IMR-90 (cell line): ENCODE measurements around the gene ZFAND5. TPM values are rescaled to one million over a fixed set of nuclear protein-coding genes. Genes with fewer than 3 reads are reported as not detected.

ENCODE experiments used
- ATAC-seq: fragments of 200-7000 bp; cut with Tn5 transposase; 2 replicates; pipeline ENCODE4 v1.9.1; 2020; ENCODE audit warnings: low read depth, mild to moderate bottlenecking, moderate library complexity
- BruUV-seq: library from RNA; stranded (reverse); fragments of 400-500 nt; replicated peaks from 2 replicates; lab custom pipeline; 2021; lab: Mats Ljungman, UMichigan
- CTCF ChIA-PET: fragments of 300-600 bp; formaldehyde crosslinking; extraction: SDS; loops from one replicate; lab custom pipeline; 2021; ENCODE audit warnings: antibody characterized with exemption; lab: Yijun Ruan, JAX
- POLR2A ChIA-PET: fragments of 300-600 bp; sonication (Branson Sonifier 250); formaldehyde crosslinking; loops from one replicate; lab custom pipeline; 2022; ENCODE audit warnings: antibody characterized with exemption; ENCODE audit not compliant: unreplicated experiment; lab: Charles Lee
- DNase-seq: peaks from one replicate; pipeline ENCODE4 v3.0.0; 2013
- H2AFZ ChIP-seq: replicated peaks from 2 replicates; pipeline ENCODE3; 2013; ENCODE audit warnings: low read length, mild to moderate bottlenecking; ENCODE audit not compliant: poor library complexity
- H2AK5ac ChIP-seq: 2 replicates; pipeline ENCODE4 v1.6.1; 2013; ENCODE audit warnings: low read depth, low read length, inconsistent platforms
- H2AK9ac ChIP-seq: replicated peaks from 2 replicates; pipeline ENCODE3; 2013; ENCODE audit warnings: mild to moderate bottlenecking, low read depth, low read length, moderate library complexity; ENCODE audit not compliant: poor library complexity
- H2BK120ac ChIP-seq: 2 replicates; pipeline ENCODE4 v1.6.1; 2013; ENCODE audit warnings: low read depth, low read length, inconsistent platforms
- H2BK15ac ChIP-seq: 3 replicates; pipeline ENCODE4 v1.6.1; 2013; ENCODE audit warnings: low read depth, low read length, inconsistent platforms
- H2BK20ac ChIP-seq: 2 replicates; pipeline ENCODE4 v1.6.1; 2013; ENCODE audit warnings: low read depth, mild to moderate bottlenecking, inconsistent platforms, low read length, moderate library complexity
- H2BK5ac ChIP-seq: 2 replicates; pipeline ENCODE4 v1.6.1; 2013; ENCODE audit warnings: mild to moderate bottlenecking, low read depth, low read length, inconsistent platforms; ENCODE audit not compliant: poor library complexity, severe bottlenecking
- H3K14ac ChIP-seq: replicated peaks from 2 replicates; pipeline ENCODE4 v1.6.1; 2013; ENCODE audit warnings: low read depth, low read length, inconsistent platforms
- H3K18ac ChIP-seq: 2 replicates; pipeline ENCODE4 v1.6.1; 2013; ENCODE audit warnings: low read depth, low read length, control low read depth
- H3K23ac ChIP-seq: 2 replicates; pipeline ENCODE4 v1.6.1; 2013; ENCODE audit warnings: low read depth, low read length, inconsistent platforms
- H3K27ac ChIP-seq: 2 replicates; pipeline ENCODE4 v1.5.1; 2013; ENCODE audit warnings: mild to moderate bottlenecking, control low read depth, low read length; ENCODE audit not compliant: insufficient read depth
- H3K27me3 ChIP-seq: 2 replicates; pipeline ENCODE4 v1.6.1; 2013; ENCODE audit warnings: low read length; ENCODE audit not compliant: control insufficient read depth, insufficient read depth
- H3K36me3 ChIP-seq: 2 replicates; pipeline ENCODE4 v1.6.1; 2013; ENCODE audit warnings: low read length, mixed read lengths; ENCODE audit not compliant: control insufficient read depth, insufficient read depth
- H3K4ac ChIP-seq: 2 replicates; pipeline ENCODE4 v1.6.1; 2013; ENCODE audit warnings: low read depth, low read length, inconsistent platforms
- H3K4me1 ChIP-seq: 2 replicates; pipeline ENCODE4 v1.6.1; 2013; ENCODE audit warnings: low read length, mixed read lengths; ENCODE audit not compliant: control insufficient read depth, insufficient read depth
- H3K4me2 ChIP-seq: 2 replicates; pipeline ENCODE4 v1.6.1; 2013; ENCODE audit warnings: low read depth, mild to moderate bottlenecking, control low read depth, low read length, moderate library complexity
- H3K4me3 ChIP-seq: 2 replicates; pipeline ENCODE4 v1.5.1; 2013; ENCODE audit warnings: low read depth, mild to moderate bottlenecking, control low read depth, low read length, moderate library complexity; ENCODE audit not compliant: insufficient read depth
- H3K56ac ChIP-seq: 2 replicates; pipeline ENCODE4 v1.6.1; 2013; ENCODE audit warnings: low read length, inconsistent platforms; ENCODE audit not compliant: insufficient read depth; ENCODE audit errors: extremely low read depth
- H3K79me1 ChIP-seq, 2 experiments: 2 replicates each; pipeline ENCODE4 v1.6.1; 2013; ENCODE audit warnings: low read length in 2 of 2, inconsistent platforms in 1 of 2, low read depth in 1 of 2
- H3K9ac ChIP-seq: 2 replicates; pipeline ENCODE4 v1.6.1; 2013; ENCODE audit warnings: low read depth, low read length, control low read depth
- H3K9me1 ChIP-seq: 2 replicates; pipeline ENCODE4 v1.6.1; 2013; ENCODE audit warnings: low read length, inconsistent platforms; ENCODE audit not compliant: insufficient read depth
- H3K9me3 ChIP-seq: 2 replicates; pipeline ENCODE4 v1.6.1; 2013; ENCODE audit warnings: low read length; ENCODE audit not compliant: control insufficient read depth, insufficient read depth
- H4K20me1 ChIP-seq: 2 replicates; pipeline ENCODE4 v1.6.1; 2013; ENCODE audit warnings: low read length, inconsistent platforms; ENCODE audit not compliant: insufficient read depth
- H4K5ac ChIP-seq: 2 replicates; pipeline ENCODE4 v1.6.1; 2013; ENCODE audit warnings: mild to moderate bottlenecking, low read depth, low read length, control low read depth
- H4K8ac ChIP-seq, 2 experiments: 2 replicates each; pipeline ENCODE4 v1.6.1; 2013; ENCODE audit warnings: low read depth in 2 of 2, low read length in 2 of 2, control low read depth in 1 of 2, inconsistent platforms in 1 of 2
- H4K91ac ChIP-seq: 2 replicates; pipeline ENCODE4 v1.6.1; 2013; ENCODE audit warnings: low read depth, low read length, inconsistent platforms; ENCODE audit not compliant: insufficient read depth
- CEBPB ChIP-seq: IDR thresholded peaks from 2 replicates; pipeline ENCODE4 v1.6.1; 2012; ENCODE audit warnings: low read depth, low read length, improper control_type of control experiment
- RAD21 ChIP-seq: IDR thresholded peaks from 2 replicates; pipeline ENCODE4 v1.6.1; 2012; ENCODE audit warnings: low read length, improper control_type of control experiment
- WGBS, 2 experiments: methylation state at CpG; one replicate each; pipeline versions ENCODE4 v1.1.5 to v1.1.7; 2013; ENCODE audit warnings: missing lambda C conversion rate in 2 of 2; ENCODE audit not compliant: insufficient read length in 1 of 2; ENCODE audit errors: extremely low coverage in 2 of 2; 5-methylcytosine and 5-hydroxymethylcytosine counted together
- dilution Hi-C: fragments of 300-500 bp; cut with HindIII; formaldehyde crosslinking; loops from one replicate; pipeline ENCODE4 v1.14.3; 2018; ENCODE audit warnings: low sequenced_read_pairs; ENCODE audit not compliant: unreplicated experiment
- in situ Hi-C: fragments of 300-500 bp; cut with MboI; formaldehyde crosslinking; loops from 3 replicates; pipeline ENCODE4 v1.14.3; 2019; ENCODE audit warnings: low sequenced_read_pairs, inconsistent platforms, mixed read lengths
- intact Hi-C: fragments of 100-400 bp; cut with micrococcal nuclease; formaldehyde crosslinking; loops from 2 replicates; pipeline ENCODE4 v1.10.0; 2022
- polyA plus RNA-seq, 3 experiments: library from polyadenylated mRNA; depleted of rRNA; stranded (reverse); fragments of >200 nt; gene quantifications; 2 replicates each; pipeline ENCODE4 v1.2.3, GENCODE V29; 2012; ENCODE audit warnings: low replicate concordance in 1 of 3
- total RNA-seq: library from RNA; depleted of rRNA; stranded (reverse); fragments of >200 nt; gene quantifications from 2 replicates; pipeline ENCODE4 v1.2.3, GENCODE V29; 2012
- TF ChIP-seq, protein P1 (sequence below): fragments of 150-350 bp; IDR thresholded peaks from 2 replicates; pipeline ENCODE4 v1.6.1; 2017; ENCODE audit warnings: mild to moderate bottlenecking, antibody characterized with exemption, low read length, low read depth

Gene ZFAND5
- total and polyA plus RNA-seq, 2 of the 4 experiments (the other 2 are of a cell fraction) = 35.8 to 85.2 TPM

DNA sequence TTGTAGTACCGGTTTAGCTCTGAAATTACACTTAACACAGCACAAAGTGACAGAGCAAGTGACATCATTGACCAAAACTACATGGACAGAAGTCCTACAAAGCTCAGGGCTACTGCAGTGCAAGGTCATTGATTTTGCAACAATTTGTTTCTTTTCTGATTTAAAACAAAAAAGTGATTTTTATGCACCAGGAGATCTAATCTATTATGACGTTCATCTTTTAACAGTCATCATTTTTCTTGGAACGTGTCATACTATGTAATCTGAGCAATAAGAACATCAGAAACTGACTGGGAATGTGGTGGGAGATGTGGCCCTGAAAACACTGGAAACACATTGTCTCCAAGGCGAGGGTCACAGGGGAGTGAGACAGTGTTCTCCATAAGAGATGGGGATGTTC is 17.4 kb upstream of the ZFAND5 start:
- in situ Hi-C loops (no loop called here), dilution Hi-C loops (no loop called here), intact Hi-C loops (loop anchor here (5.0 kb wide), 1 partner anchor 90 kb away; no protein-coding TSS in a partner anchor)
- H2AFZ ChIP-seq = no peak overlapping the region
- H3K18ac ChIP-seq = peak overlapping the region; percentile 92; the same call in 1 of the 2 replicates
- H3K36me3 ChIP-seq = no peaks in the 10 kb centered on the region
- H3K27ac ChIP-seq = no peak overlapping the region
- H4K20me1 ChIP-seq = no peaks in the 10 kb centered on the region
- peak overlapping the region; percentile 81 for H3K4ac ChIP-seq
- H3K9ac ChIP-seq = no peak overlapping the region
- H3K4me1 ChIP-seq = peaks cover 22% of the 10 kb centered on the region
- no peak for TF ChIP-seq RAD21
- TF ChIP-seq, protein P1, sequence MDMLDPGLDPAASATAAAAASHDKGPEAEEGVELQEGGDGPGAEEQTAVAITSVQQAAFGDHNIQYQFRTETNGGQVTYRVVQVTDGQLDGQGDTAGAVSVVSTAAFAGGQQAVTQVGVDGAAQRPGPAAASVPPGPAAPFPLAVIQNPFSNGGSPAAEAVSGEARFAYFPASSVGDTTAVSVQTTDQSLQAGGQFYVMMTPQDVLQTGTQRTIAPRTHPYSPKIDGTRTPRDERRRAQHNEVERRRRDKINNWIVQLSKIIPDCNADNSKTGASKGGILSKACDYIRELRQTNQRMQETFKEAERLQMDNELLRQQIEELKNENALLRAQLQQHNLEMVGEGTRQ = no peak
- TF ChIP-seq CEBPB = peak; percentile 70
- H4K91ac ChIP-seq = peak overlapping the region; percentile 61; the same call in 1 of the 2 replicates
- no peak overlapping the region for H3K4me3 ChIP-seq
- peak overlapping the region; percentile 14 for H2BK5ac ChIP-seq
- no TSS peak for BruUV-seq
- H3K14ac ChIP-seq = peak overlapping the region; percentile 50; the same call in 1 of the 2 replicates
- no peak overlapping the region for H3K56ac ChIP-seq
- H2BK20ac ChIP-seq = peak overlapping the region; percentile 81
- no peaks in the 10 kb centered on the region for H3K27me3 ChIP-seq
- peak overlapping the region; percentile 11 to 31; a peak in 2 of 4 replicates for H4K8ac ChIP-seq
- CTCF ChIA-PET = no interaction called here
- peak; percentile 65 for DNase-seq
- H3K9me3 ChIP-seq = no peaks in the 10 kb centered on the region
- H2BK120ac ChIP-seq = peak overlapping the region; percentile 16
- 0 out of 2 replicates have a peak overlapping the region, but pooled peaks have one; percentile 17 for H3K23ac ChIP-seq
- POLR2A ChIA-PET = no interaction called here
- peak overlapping the region; percentile 89; the same call in 1 of the 2 replicates for H4K5ac ChIP-seq
- H3K9me1 ChIP-seq = peaks cover 5% of the 10 kb centered on the region
- no peaks in the 10 kb centered on the region for H3K79me1 ChIP-seq
- peak overlapping the region; percentile 27; the same call in 2 of the 3 replicates for H2BK15ac ChIP-seq
- no peak overlapping the region for H2AK9ac ChIP-seq
- ATAC-seq = no peak
- no peak overlapping the region for H3K4me2 ChIP-seq
- peak overlapping the region; percentile 71 for H2AK5ac ChIP-seq
- 100% methylated on average over 1 of the region's 4 CpGs; no CpG with 5 or more reads in 1 of the 2 experiments for WGBS, 2 experiments
